ENCODE results near the gene GOLGA8A.
"Not testable (repeated sequence)": the region's sequence is repeated elsewhere in the genome, so short reads cannot be mapped to it uniquely, and the experiment has no call there.

The GOLGA8A gene, protein sequence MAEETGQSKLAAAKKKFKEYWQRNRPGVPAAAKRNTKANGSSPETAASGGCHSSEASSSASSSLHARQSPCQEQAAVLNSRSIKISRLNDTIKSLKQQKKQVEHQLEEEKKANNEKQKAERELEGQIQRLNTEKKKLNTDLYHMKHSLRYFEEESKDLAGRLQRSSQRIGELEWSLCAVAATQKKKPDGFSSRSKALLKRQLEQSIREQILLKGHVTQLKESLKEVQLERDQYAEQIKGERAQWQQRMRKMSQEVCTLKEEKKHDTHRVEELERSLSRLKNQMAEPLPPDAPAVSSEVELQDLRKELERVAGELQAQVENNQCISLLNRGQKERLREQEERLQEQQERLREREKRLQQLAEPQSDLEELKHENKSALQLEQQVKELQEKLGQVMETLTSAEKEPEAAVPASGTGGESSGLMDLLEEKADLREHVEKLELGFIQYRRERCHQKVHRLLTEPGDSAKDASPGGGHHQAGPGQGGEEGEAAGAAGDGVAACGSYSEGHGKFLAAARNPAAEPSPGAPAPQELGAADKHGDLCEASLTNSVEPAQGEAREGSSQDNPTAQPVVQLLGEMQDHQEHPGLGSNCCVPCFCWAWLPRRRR

GRCh38 chr15:34437687-34438086 lies at the start of gene GOLGA8A:
Gene GOLGA8A, minus strand, starts transcription at chr15:34437808. Its CDS starts 48,117 bp downstream, at chr15:34389691.
- no peak for DNase-seq

DNA sequence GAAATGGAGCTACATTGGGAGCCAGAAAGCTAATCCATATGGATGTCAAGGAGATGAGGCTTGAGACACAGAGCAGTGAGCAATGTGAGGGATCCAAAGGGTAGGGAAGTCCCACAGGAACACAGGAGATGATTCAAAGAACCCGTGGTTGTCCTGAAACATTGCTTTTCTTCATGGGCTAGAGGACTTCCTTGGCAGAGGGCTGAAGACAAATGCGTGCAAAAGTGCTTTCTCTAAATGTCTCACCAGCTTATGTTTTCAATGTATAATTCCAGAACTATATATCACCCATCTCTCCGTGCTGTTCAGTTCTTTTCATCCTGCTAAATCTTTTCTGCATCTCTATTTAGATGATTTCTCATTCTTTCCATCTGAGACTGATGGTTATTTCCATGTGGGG lies 46.0 kb upstream of the GOLGA8A start:
- DNase-seq = no peak

GRCh38 chr15:34481370-34481769 lies 43.8 kb upstream of the GOLGA8A start:
- no peak for DNase-seq

DNA sequence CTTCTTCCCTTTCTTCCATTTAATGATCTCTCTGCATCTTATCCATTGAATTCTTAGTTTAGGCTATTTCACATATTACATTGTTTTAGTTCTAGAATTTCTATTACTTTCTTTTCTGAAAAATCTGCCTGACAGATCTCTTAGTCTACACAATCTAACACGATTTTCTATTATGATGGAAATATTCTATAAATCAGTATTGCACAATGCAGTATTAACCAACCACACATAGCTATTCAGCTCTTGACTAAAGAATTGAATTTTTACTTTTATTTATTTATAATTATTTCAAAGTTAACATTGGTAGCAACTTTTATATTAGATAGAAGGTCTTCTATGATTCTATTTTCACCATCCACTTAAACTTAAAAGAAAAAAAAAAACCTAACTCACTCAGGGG lies 36.2 kb upstream of the GOLGA8A start:
- DNase-seq = no peak

GRCh38 chr15:34472947-34473346 lies 35.3 kb upstream of the GOLGA8A start:
- no peak for DNase-seq

- no peak for DNase-seq
Measured at GRCh38 chr15:34470892-34471291, 33.3 kb upstream of the GOLGA8A start.

GRCh38 chr15:34470091-34470490 lies 32.5 kb upstream of the GOLGA8A start:
- no peak for DNase-seq

GRCh38 chr15:34461730-34462129 lies 24.1 kb upstream of the GOLGA8A start:
- DNase-seq = no peak

GRCh38 chr15:34460451-34460850 lies 22.8 kb upstream of the GOLGA8A start:
- DNase-seq = no peak

DNA sequence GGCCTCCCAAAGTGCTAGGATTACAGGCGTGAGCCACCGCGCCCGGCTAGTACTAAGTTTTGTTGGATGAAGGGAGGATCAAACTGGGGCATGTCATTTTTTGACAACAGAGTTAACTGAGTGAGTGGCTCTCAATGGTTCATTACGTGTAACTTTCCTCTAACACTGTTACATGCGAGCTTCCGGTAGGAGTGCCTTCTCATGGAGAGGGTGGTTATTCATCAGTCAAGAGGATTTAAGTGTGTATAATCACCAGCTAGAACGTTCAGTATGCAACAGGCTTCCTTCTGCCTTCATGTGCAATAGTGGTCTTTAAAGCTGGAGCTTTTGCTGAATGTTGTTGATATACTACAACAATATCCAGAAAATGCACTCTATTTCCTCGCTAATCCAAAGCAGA lies 19.1 kb upstream of the GOLGA8A start:
- no peak for DNase-seq

GRCh38 chr15:34442891-34443290 lies 5.3 kb upstream of the GOLGA8A start:
- DNase-seq = no peak

GRCh38 chr15:34439878-34440277 lies 2.3 kb upstream of the GOLGA8A start:
- no peak for DNase-seq

DNA sequence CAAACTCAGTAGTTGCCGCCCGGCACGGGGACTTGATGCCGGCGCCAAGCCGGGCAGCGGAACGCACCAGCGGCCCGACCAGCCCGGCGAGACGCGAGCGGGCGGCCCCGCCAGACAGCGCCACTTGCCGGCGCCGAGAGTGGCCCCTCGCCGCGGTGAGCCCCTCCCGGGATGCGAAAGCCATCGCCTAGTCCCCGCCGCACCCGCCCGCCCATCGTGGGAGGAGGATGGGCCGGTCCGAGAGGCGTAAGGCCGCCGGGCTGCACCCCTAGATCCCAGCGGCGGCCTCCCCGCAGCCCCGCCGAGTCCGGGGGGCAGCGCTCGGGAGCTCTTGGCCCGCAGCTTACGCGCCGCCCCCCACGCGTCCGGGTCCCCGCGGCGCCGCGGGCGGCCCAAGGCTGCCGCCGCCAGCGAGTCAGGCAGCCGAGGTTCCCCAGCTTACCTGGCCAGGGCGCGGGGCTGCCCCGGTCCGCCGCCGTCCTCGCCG lies 609 bp downstream of the GOLGA8A start:
- DNase-seq = no peak

DNA sequence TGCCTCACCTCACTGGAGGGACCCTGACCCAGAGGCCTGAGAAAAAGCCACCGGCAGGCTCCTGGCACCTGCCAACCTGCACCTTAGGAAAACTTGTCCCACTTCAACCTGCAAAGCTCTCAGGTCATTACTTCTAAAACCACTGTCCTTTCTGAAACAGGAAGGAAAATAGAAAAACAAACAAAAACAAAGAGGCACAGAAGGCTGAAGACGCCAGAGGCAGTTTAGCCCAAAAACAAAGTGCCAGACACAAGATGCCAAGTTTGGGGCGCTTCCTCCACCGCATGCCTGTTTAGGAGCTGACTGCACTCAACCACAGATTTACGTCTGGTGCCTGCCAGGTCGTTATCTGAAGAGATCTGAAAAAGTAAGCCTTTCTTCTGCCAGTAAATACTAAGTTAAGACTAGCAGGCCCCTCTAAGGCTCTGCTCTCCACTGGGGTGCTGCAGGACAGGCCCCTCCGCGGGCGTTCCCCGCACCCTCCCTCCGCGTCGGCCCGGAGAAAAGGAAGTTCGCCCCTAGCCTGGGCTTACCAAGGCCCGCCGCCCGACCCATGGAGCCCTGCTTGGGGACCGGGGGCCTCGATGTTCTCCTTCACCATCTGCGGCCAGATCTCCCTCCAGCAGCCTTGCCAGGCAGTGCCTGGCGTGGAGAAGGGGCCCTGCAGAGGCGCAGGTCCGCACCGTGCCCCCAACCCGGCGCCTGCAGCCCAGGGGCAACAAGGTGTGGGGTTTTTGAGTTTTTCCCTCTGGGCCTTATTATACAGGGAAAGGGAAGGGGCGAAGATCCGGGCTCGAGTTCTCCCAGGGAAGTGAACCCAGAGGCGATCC lies 1.3 kb downstream of the GOLGA8A start:
- no peak for DNase-seq

- no peak for DNase-seq
Measured at GRCh38 chr15:34435658-34436057, 1.9 kb downstream of the GOLGA8A start.

GRCh38 chr15:34434627-34435305 lies 2.8 kb downstream of the GOLGA8A start:
- no peak for DNase-seq

GRCh38 chr15:34433956-34434626 lies 3.5 kb downstream of the GOLGA8A start:
- DNase-seq = not testable (repeated sequence)

- not testable (repeated sequence) for DNase-seq
Measured at GRCh38 chr15:34430642-34431041, 7.0 kb downstream of the GOLGA8A start.

DNA sequence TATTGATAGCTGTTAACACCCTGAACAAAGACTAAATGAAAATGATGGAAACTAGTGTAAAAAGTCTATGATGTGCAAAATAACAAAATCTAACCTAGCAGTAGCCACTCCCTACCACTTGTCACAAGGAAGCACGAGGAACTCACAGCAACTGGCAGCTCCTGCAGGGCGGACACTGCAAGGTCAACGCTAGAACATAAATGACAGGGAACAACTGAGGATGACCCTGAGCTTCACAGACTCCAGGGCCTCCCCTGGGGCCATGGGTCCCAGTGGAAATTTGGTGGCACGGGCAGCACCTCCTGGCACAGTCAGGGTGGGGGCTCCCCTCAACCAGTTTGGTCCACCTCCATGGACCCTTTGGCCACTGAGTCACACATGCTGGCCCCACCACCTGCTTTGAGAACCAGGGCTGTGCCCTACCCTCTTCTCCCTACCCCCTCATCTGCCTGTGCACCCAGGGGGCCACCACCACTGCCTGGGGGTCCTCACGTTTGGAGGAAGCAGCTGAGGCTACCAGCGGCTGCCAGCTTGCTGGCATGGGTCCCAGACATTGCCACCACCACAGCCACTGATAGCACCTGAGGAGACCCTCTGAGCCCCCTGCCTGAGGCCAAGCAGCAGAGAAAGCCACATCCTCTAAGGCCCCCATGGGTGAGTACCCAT lies 14.1 kb downstream of the GOLGA8A start:
- DNase-seq = not testable (repeated sequence)

- DNase-seq = not testable (repeated sequence)
Measured at GRCh38 chr15:34420953-34421352, 16.7 kb downstream of the GOLGA8A start.

GRCh38 chr15:34418435-34418834 lies 19.2 kb downstream of the GOLGA8A start:
- DNase-seq = not testable (repeated sequence)

DNA sequence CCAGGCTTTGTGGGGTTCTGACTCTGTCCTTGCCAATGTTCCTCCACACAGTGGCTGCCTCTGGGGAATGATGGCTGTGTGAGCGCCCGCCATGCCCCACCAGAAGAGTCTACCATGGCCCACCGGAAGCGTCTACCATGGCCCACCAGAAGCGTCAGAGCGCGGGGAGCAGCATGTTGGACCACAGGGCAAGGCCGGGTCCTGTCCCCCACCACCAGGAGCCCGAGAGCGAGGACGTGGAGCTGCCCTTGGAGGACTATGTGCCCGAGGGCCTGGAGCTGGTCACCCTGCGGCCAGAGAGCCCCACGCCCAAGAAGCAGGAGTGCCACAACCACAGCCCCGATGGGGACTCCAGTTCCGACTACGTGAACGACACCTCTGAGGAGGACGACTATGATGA lies 28.1 kb downstream of the GOLGA8A start:
- not testable (repeated sequence) for DNase-seq

All from SIG-M5 (cell line).